HL-60 (cell line): ENCODE results near the gene DNAAF3.

Experiments
- DNase-seq, 2 experiments: peaks; one replicate each; pipeline ENCODE4 v3.0.0-alpha.2; 2010 to 2020; ENCODE audit warnings: low read depth in 1 of 2, low spot score in 1 of 2
- H3K27ac ChIP-seq: fragments of 250-450 bp; sonication (Bioruptor Pico); replicated peaks from 2 replicates; pipeline ENCODE4 v1.5.1; 2020; ENCODE audit warnings: mild to moderate bottlenecking, moderate library complexity
- H3K27me3 ChIP-seq: fragments of 250-450 bp; sonication (Bioruptor Pico); 2 replicates; pipeline ENCODE4 v1.5.1; 2021; ENCODE audit warnings: mild to moderate bottlenecking, moderate library complexity; ENCODE audit not compliant: insufficient read depth, poor library complexity, severe bottlenecking
- H3K4me3 ChIP-seq: replicated peaks from 2 replicates; pipeline ENCODE4 v1.5.1; 2011; ENCODE audit warnings: mild to moderate bottlenecking, control low read depth, low read length; ENCODE audit not compliant: insufficient read depth
- CTCF ChIP-seq: IDR thresholded peaks from one replicate; pipeline ENCODE4 v1.5.1; 2011; ENCODE audit warnings: low read length, control low read depth, inconsistent platforms; ENCODE audit not compliant: insufficient read depth
- GABPA ChIP-seq: IDR thresholded peaks from 2 replicates; pipeline ENCODE4 v1.6.1; 2012; ENCODE audit warnings: low read depth
- POLR2AphosphoS5 ChIP-seq: IDR thresholded peaks from 2 replicates; pipeline ENCODE4 v1.6.1; 2012; ENCODE audit warnings: low read depth
- REST ChIP-seq: IDR thresholded peaks from 2 replicates; pipeline ENCODE4 v1.6.1; 2012; ENCODE audit warnings: low read depth; ENCODE audit not compliant: insufficient replicate concordance
- SPI1 ChIP-seq: IDR thresholded peaks from 2 replicates; pipeline ENCODE4 v1.6.1; 2012; ENCODE audit warnings: low read depth, mild to moderate bottlenecking, borderline replicate concordance

DNAAF3 gene

GRCh38 chr19:55131421-55131820, 35.0 kb downstream of the DNAAF3 start:
- no peak for DNase-seq
- Histone ChIP-seq H3K27me3 (peaks cover 22% of the 10 kb centered on the region), H3K27ac (no peak overlapping the region), H3K4me3 (no peak overlapping the region)
- TF ChIP-seq REST (no peak), CTCF (no peak), POLR2AphosphoS5 (no peak), SPI1 (no peak), GABPA (no peak)

GRCh38 chr19:55119053-55119452, 47.4 kb downstream of the DNAAF3 start:
- peaks cover 2% of the 10 kb centered on the region for H3K27me3 ChIP-seq
- no peak for TF ChIP-seq REST
- no peak for TF ChIP-seq CTCF
- no peak for TF ChIP-seq SPI1
- TF ChIP-seq POLR2AphosphoS5 = no peak
- no peak for TF ChIP-seq GABPA
- no peak for DNase-seq
- H3K27ac ChIP-seq = no peak overlapping the region
- no peak overlapping the region for H3K4me3 ChIP-seq

- TF ChIP-seq CTCF (no peak), POLR2AphosphoS5 (no peak), SPI1 (no peak), REST (no peak), GABPA (no peak)
- DNase-seq = peak; percentile 45 to 61
- Histone ChIP-seq H3K4me3 (peak overlapping the region; percentile 64), H3K27ac (peak overlapping the region; percentile 67), H3K27me3 (no peaks in the 10 kb centered on the region)
These were observed 47.9 kb downstream of the DNAAF3 start for GRCh38 chr19:55118401-55118991.
